Measurements from ENCODE around the gene PRSS56.
A peak's percentile ranks its signal among the peaks of the same experiment; 100 is the strongest.

PRSS56 gene

DNA sequence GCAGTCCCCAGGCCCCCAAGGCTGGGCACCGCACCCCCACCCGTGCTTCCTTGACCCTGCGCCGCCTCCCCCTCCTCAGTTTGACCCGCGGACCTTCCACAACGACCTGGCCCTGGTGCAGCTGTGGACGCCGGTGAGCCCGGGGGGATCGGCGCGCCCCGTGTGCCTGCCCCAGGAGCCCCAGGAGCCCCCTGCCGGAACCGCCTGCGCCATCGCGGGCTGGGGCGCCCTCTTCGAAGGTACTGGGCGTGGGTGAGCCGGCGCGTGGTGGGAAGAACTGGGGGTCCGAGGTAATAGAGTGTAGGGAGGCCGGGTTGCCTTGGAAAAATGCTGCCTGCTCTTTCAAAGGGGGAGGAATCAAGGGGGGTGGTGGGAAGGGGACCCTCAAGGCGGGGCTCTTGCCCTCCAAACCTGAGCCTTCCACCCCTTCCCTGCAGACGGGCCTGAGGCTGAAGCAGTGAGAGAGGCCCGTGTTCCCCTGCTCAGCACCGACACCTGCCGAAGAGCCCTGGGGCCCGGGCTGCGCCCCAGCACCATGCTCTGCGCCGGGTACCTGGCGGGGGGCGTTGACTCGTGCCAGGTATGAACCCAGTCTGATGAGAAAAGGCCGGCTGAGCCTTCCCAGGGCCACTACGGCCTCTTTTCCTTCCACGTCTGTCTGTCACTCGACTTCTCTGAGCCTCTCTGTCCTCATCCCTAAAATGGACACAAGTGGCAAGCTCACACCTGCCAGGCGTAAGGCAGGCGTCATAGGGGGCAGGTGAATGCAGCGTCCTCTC, 2.6 kb downstream of the PRSS56 start:
- no peak overlapping the region for H3K4me3 ChIP-seq (ENCODE audit: low read length)
- TF ChIP-seq, protein P1, sequence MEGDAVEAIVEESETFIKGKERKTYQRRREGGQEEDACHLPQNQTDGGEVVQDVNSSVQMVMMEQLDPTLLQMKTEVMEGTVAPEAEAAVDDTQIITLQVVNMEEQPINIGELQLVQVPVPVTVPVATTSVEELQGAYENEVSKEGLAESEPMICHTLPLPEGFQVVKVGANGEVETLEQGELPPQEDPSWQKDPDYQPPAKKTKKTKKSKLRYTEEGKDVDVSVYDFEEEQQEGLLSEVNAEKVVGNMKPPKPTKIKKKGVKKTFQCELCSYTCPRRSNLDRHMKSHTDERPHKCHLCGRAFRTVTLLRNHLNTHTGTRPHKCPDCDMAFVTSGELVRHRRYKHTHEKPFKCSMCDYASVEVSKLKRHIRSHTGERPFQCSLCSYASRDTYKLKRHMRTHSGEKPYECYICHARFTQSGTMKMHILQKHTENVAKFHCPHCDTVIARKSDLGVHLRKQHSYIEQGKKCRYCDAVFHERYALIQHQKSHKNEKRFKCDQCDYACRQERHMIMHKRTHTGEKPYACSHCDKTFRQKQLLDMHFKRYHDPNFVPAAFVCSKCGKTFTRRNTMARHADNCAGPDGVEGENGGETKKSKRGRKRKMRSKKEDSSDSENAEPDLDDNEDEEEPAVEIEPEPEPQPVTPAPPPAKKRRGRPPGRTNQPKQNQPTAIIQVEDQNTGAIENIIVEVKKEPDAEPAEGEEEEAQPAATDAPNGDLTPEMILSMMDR (IDR thresholded peaks at IDR 0.05; ENCODE audit: insufficient read depth, low read depth, low read length, missing control alignments) = no peak
- DNase-seq (ENCODE audit: low read depth) = no peak

DNA sequence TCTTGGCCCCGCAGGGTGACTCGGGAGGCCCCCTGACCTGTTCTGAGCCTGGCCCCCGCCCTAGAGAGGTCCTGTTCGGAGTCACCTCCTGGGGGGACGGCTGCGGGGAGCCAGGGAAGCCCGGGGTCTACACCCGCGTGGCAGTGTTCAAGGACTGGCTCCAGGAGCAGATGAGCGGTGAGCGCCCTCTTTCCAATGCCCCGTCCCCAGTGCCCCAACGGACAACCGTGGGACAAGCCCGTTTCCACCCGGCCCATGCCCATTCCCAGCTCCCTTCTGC, 3.2 kb downstream of the PRSS56 start:
- H3K4me3 ChIP-seq (ENCODE audit: low read length) = no peak overlapping the region
- TF ChIP-seq, protein P1 (IDR thresholded peaks at IDR 0.05; ENCODE audit: insufficient read depth, low read depth, low read length, missing control alignments) = no peak
- no peak for DNase-seq (ENCODE audit: low read depth)

DNA sequence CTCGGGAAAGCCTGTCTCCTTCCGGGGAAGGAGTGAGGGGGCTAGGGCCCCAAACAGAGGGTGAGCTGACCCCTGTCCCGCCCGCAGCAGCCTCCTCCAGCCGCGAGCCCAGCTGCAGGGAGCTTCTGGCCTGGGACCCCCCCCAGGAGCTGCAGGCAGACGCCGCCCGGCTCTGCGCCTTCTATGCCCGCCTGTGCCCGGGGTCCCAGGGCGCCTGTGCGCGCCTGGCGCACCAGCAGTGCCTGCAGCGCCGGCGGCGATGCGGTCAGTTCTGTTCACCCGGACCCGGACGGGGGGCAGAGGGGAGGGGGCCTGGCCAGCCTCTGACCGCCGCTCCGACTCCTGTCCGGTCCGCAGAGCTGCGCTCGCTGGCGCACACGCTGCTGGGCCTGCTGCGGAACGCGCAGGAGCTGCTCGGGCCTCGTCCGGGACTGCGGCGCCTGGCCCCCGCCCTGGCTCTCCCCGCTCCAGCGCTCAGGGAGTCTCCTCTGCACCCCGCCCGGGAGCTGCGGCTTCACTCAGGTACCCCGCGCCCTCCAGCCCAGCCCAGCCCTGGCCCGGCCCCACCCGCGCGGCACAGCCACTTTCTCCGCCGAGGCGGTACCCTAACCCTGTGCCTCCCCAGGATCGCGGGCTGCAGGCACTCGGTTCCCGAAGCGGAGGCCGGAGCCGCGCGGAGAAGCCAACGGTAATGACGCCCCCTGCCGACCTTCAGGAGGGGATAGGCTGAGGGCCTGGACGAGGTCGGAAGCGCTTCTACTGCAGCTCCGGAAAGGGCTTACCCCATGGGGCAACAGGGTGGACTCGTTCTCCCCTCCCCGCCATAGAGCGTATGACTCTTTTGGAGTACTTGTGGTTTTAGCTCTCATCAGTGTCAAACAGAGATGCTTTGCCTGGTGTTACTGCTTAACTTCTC, 3.8 kb downstream of the PRSS56 start:
- no peak overlapping the region for H3K4me3 ChIP-seq (ENCODE audit: low read length)
- DNase-seq (ENCODE audit: low read depth) = peak; percentile 48
- TF ChIP-seq, protein P1 (IDR thresholded peaks at IDR 0.05; ENCODE audit: insufficient read depth, low read depth, low read length, missing control alignments) = peak; percentile 12

DNA sequence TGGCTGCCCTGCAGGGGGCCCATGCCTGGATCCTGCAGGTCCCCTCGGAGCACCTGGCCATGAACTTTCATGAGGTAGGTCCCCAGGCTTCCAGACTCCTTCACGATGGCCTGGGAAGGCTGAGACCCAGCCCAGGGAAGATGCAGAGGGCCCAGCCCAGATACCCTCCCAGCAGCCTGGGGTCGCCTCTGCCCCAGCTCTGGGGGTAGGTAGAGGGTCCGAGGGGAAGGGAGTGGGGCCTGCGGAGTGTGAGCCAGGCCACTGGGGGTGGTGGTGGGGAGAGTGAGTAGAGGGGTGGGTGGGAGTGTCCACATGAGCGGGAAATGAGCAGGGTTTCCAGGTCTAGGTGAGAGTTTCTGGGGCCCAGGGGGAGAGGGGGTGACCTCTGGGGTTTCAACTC, 4.6 kb downstream of the PRSS56 start:
- TF ChIP-seq, protein P1 (IDR thresholded peaks at IDR 0.05; ENCODE audit: insufficient read depth, low read depth, low read length, missing control alignments) = no peak
- H3K4me3 ChIP-seq (ENCODE audit: low read length) = no peak overlapping the region
- no peak for DNase-seq (ENCODE audit: low read depth)

DNA sequence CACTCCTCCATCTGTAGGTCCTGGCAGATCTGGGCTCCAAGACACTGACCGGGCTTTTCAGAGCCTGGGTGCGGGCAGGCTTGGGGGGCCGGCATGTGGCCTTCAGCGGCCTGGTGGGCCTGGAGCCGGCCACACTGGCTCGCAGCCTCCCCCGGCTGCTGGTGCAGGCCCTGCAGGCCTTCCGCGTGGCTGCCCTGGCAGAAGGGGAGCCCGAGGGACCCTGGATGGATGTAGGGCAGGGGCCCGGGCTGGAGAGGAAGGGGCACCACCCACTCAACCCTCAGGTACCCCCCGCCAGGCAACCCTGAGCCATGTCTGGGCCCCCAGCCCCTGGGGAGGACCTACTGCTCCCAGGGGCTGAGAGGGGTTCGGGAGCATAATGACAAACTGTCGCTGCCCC, 5.0 kb downstream of the PRSS56 start:
- H3K4me3 ChIP-seq (ENCODE audit: low read length) = no peak overlapping the region
- DNase-seq (ENCODE audit: low read depth) = no peak
- TF ChIP-seq, protein P1 (IDR thresholded peaks at IDR 0.05; ENCODE audit: insufficient read depth, low read depth, low read length, missing control alignments) = no peak

DNA sequence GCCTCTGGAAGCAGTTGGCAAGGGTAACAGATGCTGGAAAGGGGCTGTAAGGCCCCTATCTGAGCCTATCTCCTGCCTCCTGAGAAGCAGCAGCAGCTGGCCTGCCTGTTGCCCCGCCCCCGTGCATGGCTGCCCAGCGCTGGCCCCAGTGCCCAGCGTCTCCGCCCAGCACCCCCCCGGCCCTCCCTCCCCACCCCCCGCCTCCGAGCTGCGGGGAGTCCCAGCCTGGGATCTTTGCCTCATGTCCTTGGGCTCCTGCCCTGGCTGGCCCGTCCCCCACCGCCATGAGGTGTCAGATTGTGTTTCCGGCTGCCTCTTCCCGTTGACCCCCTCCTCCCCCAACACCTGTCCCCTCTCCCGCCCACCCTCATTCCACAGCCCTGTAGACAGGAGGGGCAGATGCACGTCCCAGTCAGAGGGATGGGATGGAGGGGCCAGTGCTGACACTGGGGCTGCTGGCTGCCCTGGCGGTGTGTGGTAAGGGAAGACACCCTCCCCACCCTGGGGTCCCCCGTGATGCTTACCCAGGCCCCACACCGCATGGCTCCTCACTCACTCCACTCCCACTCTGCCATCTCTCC, 5.7 kb downstream of the PRSS56 start, which contains the start of gene CHRND:
CHRND (plus strand) TSS at position 370 of the 581 bp plus-strand sequence; CDS start at position 426, 56 bp downstream.
- DNase-seq (ENCODE audit: low read depth) = no peak
- TF ChIP-seq, protein P1 (IDR thresholded peaks at IDR 0.05; ENCODE audit: insufficient read depth, low read depth, low read length, missing control alignments) = no peak
- no peak within 1 kb of the TSS for H3K4me3 ChIP-seq (ENCODE audit: low read length)
